ENCODE data around the gene PORCN. TPM values are rescaled to one million over a fixed set of nuclear protein-coding genes. Genes with fewer than 3 reads are reported as not detected.
A peak's percentile ranks its signal among the peaks of the same experiment; 100 is the strongest.
"Not testable (repeated sequence)": the region's sequence is repeated elsewhere in the genome, so short reads cannot be mapped to it uniquely, and the experiment has no call there.

Gene PORCN
- total and polyA plus RNA-seq, 4 experiments from 2014 or later = 10.6 to 15.4 (median 14.5) TPM

DNA sequence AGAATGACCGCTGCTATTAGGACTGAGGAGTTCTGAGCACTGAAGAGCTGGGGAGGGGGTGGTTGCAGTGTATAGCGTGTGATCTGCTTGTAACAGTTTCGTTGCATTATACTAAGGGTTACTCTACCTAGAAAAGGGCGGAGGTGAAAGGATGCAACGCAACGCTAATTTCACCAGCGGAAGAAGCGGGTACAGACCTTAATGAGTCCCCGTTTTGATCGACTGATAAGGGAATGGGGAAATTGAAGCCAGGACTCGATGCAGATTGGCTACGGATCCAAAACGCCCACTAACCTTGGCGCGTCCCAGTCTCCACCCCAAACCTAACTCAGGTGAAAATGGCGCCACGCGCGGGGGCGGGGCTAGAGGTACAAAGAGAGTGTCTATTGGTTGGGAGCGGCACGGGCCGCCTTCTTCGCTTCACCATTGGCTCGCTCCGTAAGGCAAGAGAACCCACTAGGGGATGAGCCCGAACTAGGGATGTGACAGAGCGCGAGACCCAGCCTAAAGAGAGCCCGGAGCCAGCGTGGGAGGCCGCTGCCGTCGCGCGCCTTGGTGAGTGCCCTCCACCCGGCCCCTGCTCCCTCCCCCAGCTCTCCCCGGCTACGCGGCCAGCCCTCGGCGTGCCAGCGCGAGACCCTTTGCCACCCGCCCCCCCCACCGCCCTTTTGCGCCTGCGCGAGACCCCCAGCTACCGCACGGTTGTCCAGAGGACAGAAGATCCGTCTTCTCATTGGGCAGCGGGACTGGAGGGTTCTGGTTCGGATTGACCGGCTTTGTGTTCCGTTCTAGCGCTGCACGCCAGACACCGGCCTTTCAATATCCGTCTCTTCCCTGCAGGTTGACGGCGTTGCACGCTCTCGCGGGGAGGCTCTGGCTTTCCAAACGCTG lies 12.8 kb downstream of the PORCN start, which contains the start of gene EBP:
Gene EBP (plus strand): TSS at position 456 of the 891 bp plus-strand sequence. CDS start 1,964 bp downstream, outside the sequence.
- ChIA-PET CTCF (ENCODE audit: partially characterized antibody) (interaction anchor here (1.0 to 1.4 kb wide), 2 partner anchors 10 to 17 kb away, joined by 3 to 4 read pairs; no protein-coding TSS in a partner anchor), POLR2A (ENCODE audit: partially characterized antibody) (interaction anchor here (1.0 to 4.0 kb wide), 5 partner anchors 10 to 53 kb away, joined by 3 to 46 read pairs (median 17); partner anchors contain the start of genes FTSJ1, PORCN, RBM3 and TBC1D25)

DNA sequence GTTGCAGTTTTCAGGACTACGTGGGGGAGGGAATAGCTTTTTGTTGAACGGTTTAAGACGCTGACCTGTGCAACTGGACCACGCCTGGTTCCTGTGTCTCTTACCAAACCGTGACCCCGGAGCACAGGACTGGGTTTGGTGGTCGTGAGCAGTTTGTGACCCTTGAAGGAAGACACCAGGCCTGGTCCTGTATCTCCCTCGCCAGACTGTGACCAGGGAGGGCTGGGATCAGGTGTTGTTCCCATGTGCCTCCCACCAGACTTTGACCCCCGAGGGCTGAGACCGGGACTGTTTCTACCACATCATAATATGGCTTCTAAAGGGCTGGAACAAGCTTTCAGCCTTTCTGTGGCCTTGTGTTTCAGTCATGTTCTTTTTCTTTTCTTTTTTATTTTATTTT lies 13.5 kb downstream of the PORCN start:
- Mint-ChIP-seq H3K4me3 (peak overlapping the region; percentile 86 to 93 (median 90)), H3K27me3 (no peaks in the 10 kb centered on the region), H3K27ac (peak overlapping the region; percentile 76 to 97 (median 93)), H3K4me1 (peaks cover 11 to 36% (median 22%) of the 10 kb centered on the region in 4 donors), H3K9me3 (peaks cover 0 to 3% (median 0%) of the 10 kb centered on the region in 8 donors), H3K36me3 (peaks cover 3 to 14% of the 10 kb centered on the region in 2 donors)
- Histone ChIP-seq H3K27me3 (ENCODE audit: insufficient read depth, low read length) (no peaks in the 10 kb centered on the region), H3K27ac (ENCODE audit: low read depth, low read length) (peak overlapping the region; percentile 63), H3K4me1 (ENCODE audit: insufficient read depth, low read length) (peaks cover 23% of the 10 kb centered on the region), H3K4me3 (ENCODE audit: low read length in 2 of 2) (peak overlapping the region; percentile 52 to 73), H3K9me3 (ENCODE audit: control insufficient read depth in 1 of 2, low read length in 2 of 2) (no peaks in the 10 kb centered on the region), H3K36me3 (ENCODE audit: insufficient read depth, low read length) (peaks cover 10% of the 10 kb centered on the region)
- CTCF ChIA-PET (ENCODE audit: partially characterized antibody) = interaction anchor here (1.0 to 1.4 kb wide), 2 partner anchors 9 to 17 kb away, joined by 3 to 4 read pairs; no protein-coding TSS in a partner anchor
- POLR2A ChIA-PET (ENCODE audit: partially characterized antibody) = interaction anchor here (1.0 to 4.0 kb wide), 5 partner anchors 10 to 52 kb away, joined by 3 to 46 read pairs (median 17); partner anchors contain the start of genes FTSJ1, PORCN, RBM3 and TBC1D25
- DNase-seq = no peak
- intact Hi-C loops (cut with micrococcal nuclease) = loop anchor here (5.0 kb wide), 1 partner anchor 450 kb away; the partner anchor contains the start of gene ZNF630

More for the DNA sequence above, 12.8 kb downstream of the PORCN start, which contains the start of gene EBP:
- Histone ChIP-seq H3K4me3 (ENCODE audit: low read length in 2 of 2) (peak within 1 kb of the TSS; percentile 65 to 73), H3K27ac (ENCODE audit: low read depth, low read length) (peak within 1 kb of the TSS; percentile 63), H3K27me3 (ENCODE audit: insufficient read depth, low read length) (no peaks in the 10 kb centered on the region), H3K36me3 (ENCODE audit: insufficient read depth, low read length) (peaks cover 3% of the 10 kb centered on the region), H3K9me3 (ENCODE audit: control insufficient read depth in 1 of 2, low read length in 2 of 2) (no peaks in the 10 kb centered on the region), H3K4me1 (ENCODE audit: insufficient read depth, low read length) (peaks cover 28% of the 10 kb centered on the region)
- H3K9me3 Mint-ChIP-seq = peaks cover 0 to 6% (median 0%) of the 10 kb centered on the region in 8 donors
- no peaks in the 10 kb centered on the region for H3K27me3 Mint-ChIP-seq
- peaks cover 16 to 40% (median 22%) of the 10 kb centered on the region in 4 donors for H3K4me1 Mint-ChIP-seq
- H3K36me3 Mint-ChIP-seq = peaks cover 3 to 16% of the 10 kb centered on the region in 2 donors
- peak within 1 kb of the TSS; percentile 86 to 93 (median 90) for H3K4me3 Mint-ChIP-seq
- peak; percentile 91 to 97 (median 95) for DNase-seq
- intact Hi-C loops (cut with micrococcal nuclease) = loop anchor here (1.0 to 5.0 kb wide), 4 partner anchors 13 to 449 kb away; partner anchors contain the start of genes FTSJ1, PORCN, TBC1D25 and ZNF630
- H3K27ac Mint-ChIP-seq = peak within 1 kb of the TSS; percentile 89 to 98 (median 97)

DNA sequence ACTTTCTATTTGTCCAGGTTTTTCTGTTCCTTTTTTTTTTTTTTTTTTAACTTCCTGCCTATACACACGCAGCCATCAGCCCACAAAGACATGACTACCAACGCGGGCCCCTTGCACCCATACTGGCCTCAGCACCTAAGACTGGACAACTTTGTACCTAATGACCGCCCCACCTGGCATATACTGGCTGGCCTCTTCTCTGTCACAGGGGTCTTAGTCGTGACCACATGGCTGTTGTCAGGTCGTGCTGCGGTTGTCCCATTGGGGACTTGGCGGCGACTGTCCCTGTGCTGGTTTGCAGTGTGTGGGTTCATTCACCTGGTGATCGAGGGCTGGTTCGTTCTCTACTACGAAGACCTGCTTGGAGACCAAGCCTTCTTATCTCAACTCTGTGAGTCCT lies 14.9 kb downstream of the PORCN start:
- Histone ChIP-seq H3K27me3 (ENCODE audit: insufficient read depth, low read length) (no peaks in the 10 kb centered on the region), H3K4me1 (ENCODE audit: insufficient read depth, low read length) (peaks cover 22% of the 10 kb centered on the region), H3K4me3 (ENCODE audit: low read length in 2 of 2) (no peak overlapping the region), H3K9me3 (ENCODE audit: control insufficient read depth in 1 of 2, low read length in 2 of 2) (no peaks in the 10 kb centered on the region), H3K36me3 (ENCODE audit: insufficient read depth, low read length) (peaks cover 22% of the 10 kb centered on the region), H3K27ac (ENCODE audit: low read depth, low read length) (no peak overlapping the region)
- POLR2A ChIA-PET (ENCODE audit: partially characterized antibody) = no interaction called here
- H3K36me3 Mint-ChIP-seq = peaks cover 9 to 27% of the 10 kb centered on the region in 2 donors
- peak overlapping the region in 5 of 7 donors; percentile 16 to 82 (median 64) for H3K27ac Mint-ChIP-seq
- intact Hi-C loops (cut with micrococcal nuclease) = loop anchor here (5.0 kb wide), 1 partner anchor 451 kb away; the partner anchor contains the start of gene ZNF630
- no peak for DNase-seq
- no peaks in the 10 kb centered on the region for H3K27me3 Mint-ChIP-seq
- peak overlapping the region; percentile 22 to 84 (median 60) for H3K4me3 Mint-ChIP-seq
- CTCF ChIA-PET (ENCODE audit: partially characterized antibody) = no interaction called here
- H3K4me1 Mint-ChIP-seq = peaks cover 11 to 35% (median 22%) of the 10 kb centered on the region in 4 donors
- peaks cover 0 to 3% (median 0%) of the 10 kb centered on the region in 8 donors for H3K9me3 Mint-ChIP-seq

- intact Hi-C loops (cut with micrococcal nuclease); H3K4me3 Mint-ChIP-seq; H3K9me3 Mint-ChIP-seq; H3K9me3 ChIP-seq (ENCODE audit: control insufficient read depth in 1 of 2, low read length in 2 of 2); H3K27ac Mint-ChIP-seq; H3K4me1 ChIP-seq (ENCODE audit: insufficient read depth, low read length); H3K27me3 ChIP-seq (ENCODE audit: insufficient read depth, low read length); H3K27ac ChIP-seq (ENCODE audit: low read depth, low read length); H3K4me3 ChIP-seq (ENCODE audit: low read length in 2 of 2); DNase-seq; H3K27me3 Mint-ChIP-seq: not testable (repeated sequence)
- H3K4me1 Mint-ChIP-seq = peaks cover 5 to 20% (median 11%) of the 10 kb centered on the region in 4 donors
- POLR2A ChIA-PET (ENCODE audit: partially characterized antibody) = interaction anchor here (0.6 to 1.4 kb wide), 3 partner anchors 13 to 157 kb away, joined by 3 to 5 read pairs (median 3); no protein-coding TSS in a partner anchor
- H3K36me3 Mint-ChIP-seq = peaks cover 11 to 28% of the 10 kb centered on the region in 2 donors
- peaks cover 22% of the 10 kb centered on the region for H3K36me3 ChIP-seq (ENCODE audit: insufficient read depth, low read length)
- CTCF ChIA-PET (ENCODE audit: partially characterized antibody) = interaction anchor here (0.7 kb wide), 1 partner anchor 14 kb away, joined by 4 read pairs; the partner anchor contains the start of gene TBC1D25
Measured at GRCh38 chrX:48525853-48526252, 17.1 kb downstream of the PORCN start.

GRCh38 chrX:48530736-48531135 lies 21.9 kb downstream of the PORCN start:
- peak overlapping the region in 2 of 7 donors; percentile 6 to 39 for H3K27ac Mint-ChIP-seq
- Histone ChIP-seq H3K4me1 (ENCODE audit: insufficient read depth, low read length) (peaks cover 10% of the 10 kb centered on the region), H3K4me3 (ENCODE audit: low read length in 2 of 2) (no peak overlapping the region), H3K27ac (ENCODE audit: low read depth, low read length) (no peak overlapping the region), H3K27me3 (ENCODE audit: insufficient read depth, low read length) (no peaks in the 10 kb centered on the region), H3K9me3 (ENCODE audit: control insufficient read depth in 1 of 2, low read length in 2 of 2) (no peaks in the 10 kb centered on the region), H3K36me3 (ENCODE audit: insufficient read depth, low read length) (peaks cover 22% of the 10 kb centered on the region)
- H3K9me3 Mint-ChIP-seq = no peaks in the 10 kb centered on the region
- H3K4me1 Mint-ChIP-seq = peaks cover 6 to 15% (median 11%) of the 10 kb centered on the region in 4 donors
- intact Hi-C loops (cut with micrococcal nuclease) = no loop called here
- peaks cover 8 to 23% of the 10 kb centered on the region in 2 donors for H3K36me3 Mint-ChIP-seq
- ChIA-PET CTCF (ENCODE audit: partially characterized antibody) (no interaction called here), POLR2A (ENCODE audit: partially characterized antibody) (interaction anchor here (0.9 kb wide), 1 partner anchor 44 kb away, joined by 3 read pairs; the partner anchor contains the start of gene RBM3)
- no peak overlapping the region for H3K4me3 Mint-ChIP-seq
- no peaks in the 10 kb centered on the region for H3K27me3 Mint-ChIP-seq
- DNase-seq = no peak

DNA sequence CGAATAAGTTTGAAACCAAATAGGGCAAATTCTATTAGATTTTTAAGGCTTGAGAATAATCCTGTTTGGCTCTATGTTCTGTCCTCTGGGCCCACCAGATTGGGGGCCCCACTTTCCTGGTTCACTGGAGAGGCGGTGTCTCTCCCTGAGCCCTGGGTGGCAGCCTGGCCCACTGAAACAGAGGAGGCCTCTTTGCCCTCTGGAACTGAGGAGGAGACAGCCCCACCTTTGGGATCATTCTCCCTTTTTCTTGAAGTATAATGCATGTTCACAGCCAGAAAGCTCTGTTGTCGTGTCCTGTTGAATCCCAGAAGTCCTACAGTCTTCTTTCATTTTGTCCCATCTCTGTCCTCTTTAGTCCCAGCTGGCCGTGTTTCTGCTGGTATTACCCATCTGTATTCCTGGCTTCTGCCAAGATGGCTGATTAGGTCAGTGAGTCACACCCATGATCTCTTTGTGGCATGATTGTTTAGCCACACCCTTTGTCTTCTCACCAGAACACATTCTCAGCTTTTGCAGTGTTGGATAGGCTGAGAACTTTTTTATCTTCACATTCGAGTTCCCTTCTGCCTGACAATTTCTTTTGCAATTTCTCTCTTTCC lies 22.7 kb downstream of the PORCN start:
- Mint-ChIP-seq H3K4me3 (peak overlapping the region in 1 of 8 donors; percentile 43), H3K27ac (peak overlapping the region; percentile 6 to 94 (median 81)), H3K27me3 (no peaks in the 10 kb centered on the region), H3K4me1 (peaks cover 6 to 13% (median 10%) of the 10 kb centered on the region in 4 donors), H3K36me3 (peaks cover 8 to 20% of the 10 kb centered on the region in 2 donors), H3K9me3 (no peaks in the 10 kb centered on the region)
- Histone ChIP-seq H3K36me3 (ENCODE audit: insufficient read depth, low read length) (peaks cover 20% of the 10 kb centered on the region), H3K4me3 (ENCODE audit: low read length in 2 of 2) (no peak overlapping the region), H3K27me3 (ENCODE audit: insufficient read depth, low read length) (no peaks in the 10 kb centered on the region), H3K27ac (ENCODE audit: low read depth, low read length) (no peak overlapping the region), H3K4me1 (ENCODE audit: insufficient read depth, low read length) (peaks cover 10% of the 10 kb centered on the region), H3K9me3 (ENCODE audit: control insufficient read depth in 1 of 2, low read length in 2 of 2) (no peaks in the 10 kb centered on the region)
- DNase-seq = peak in 1 of 5 donors; percentile 7
- intact Hi-C loops (cut with micrococcal nuclease) = no loop called here
- POLR2A ChIA-PET (ENCODE audit: partially characterized antibody) = interaction anchor here (0.9 to 1.0 kb wide), 2 partner anchors 10 to 43 kb away, joined by 3 read pairs; partner anchors contain the start of genes EBP and RBM3
- CTCF ChIA-PET (ENCODE audit: partially characterized antibody) = interaction anchor here (1.3 kb wide), 1 partner anchor 10 kb away, joined by 4 read pairs; the partner anchor contains the start of gene EBP
